SU-DHL-6 (cell line): ENCODE data around the gene HHAT.
A peak's percentile ranks its signal among the peaks of the same experiment; 100 is the strongest.

ENCODE experiments used
- CTCF ChIP-seq: fragments of 200-600 bp; sonication (generic); IDR thresholded peaks from one replicate; pipeline ENCODE4 v1.5.1; 2017; ENCODE audit warnings: antibody characterized with exemption, mild to moderate bottlenecking, low read length, moderate library complexity; ENCODE audit not compliant: insufficient read depth, poor library complexity, severe bottlenecking
- EZH2phosphoT487 ChIP-seq: fragments of 200-600 bp; sonication (generic), shearing (Covaris generic); conservative IDR thresholded peaks from 2 replicates; pipeline ENCODE4 v1.6.1; 2018; ENCODE audit warnings: mild to moderate bottlenecking, antibody characterized with exemption, low read length, moderate library complexity, mixed read lengths

- TF ChIP-seq EZH2phosphoT487, result no peak
- peak; percentile 65 for TF ChIP-seq CTCF
Measured at GRCh38 chr1:210400043-210400840, 71.5 kb downstream of the HHAT start.
